HEK293T (cell line): ENCODE results near the gene CD2AP.

ENCODE experiments used
- BHLHE40 ChIP-seq: fragments of 450-650 bp; IDR thresholded peaks from 2 replicates; pipeline ENCODE4 v1.6.1; 2016; ENCODE audit warnings: mild to moderate bottlenecking, moderate library complexity, borderline replicate concordance
- FOXA1 ChIP-seq: fragments of 450-650 bp; IDR thresholded peaks from 2 replicates; pipeline ENCODE4 v1.6.1; 2016; ENCODE audit warnings: mild to moderate bottlenecking
- NFRKB ChIP-seq: fragments of 450-650 bp; IDR thresholded peaks from 2 replicates; pipeline ENCODE4 v1.6.1; 2016; ENCODE audit warnings: mild to moderate bottlenecking, moderate library complexity
- SUZ12 ChIP-seq: fragments of 450-650 bp; IDR thresholded peaks from 2 replicates; pipeline ENCODE4 v1.6.1; 2016; ENCODE audit warnings: mild to moderate bottlenecking
- TARDBP ChIP-seq: fragments of 450-650 bp; IDR thresholded peaks from 2 replicates; pipeline ENCODE4 v1.6.1; 2016

DNA sequence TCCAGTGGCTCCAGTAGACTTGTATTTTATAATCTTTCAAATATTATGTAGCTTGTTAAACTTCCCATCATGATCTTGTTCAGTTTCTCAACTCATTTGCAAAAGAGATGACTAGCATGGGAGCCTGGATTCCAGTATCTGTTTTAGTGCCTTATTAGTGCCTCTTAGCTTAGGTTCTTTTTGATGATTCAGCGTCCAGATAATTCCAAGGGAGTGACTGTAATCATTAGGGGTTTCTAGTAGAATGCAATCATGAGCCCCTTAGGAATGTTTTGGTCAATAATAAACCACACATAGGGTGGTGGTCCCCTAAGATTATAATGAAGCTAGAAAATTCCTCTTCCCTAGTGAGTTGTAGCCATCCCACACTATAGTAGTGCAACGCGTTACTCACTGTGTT, 7.0 kb downstream of the CD2AP start:
- TF ChIP-seq NFRKB (no peak), BHLHE40 (no peak), TARDBP (no peak), SUZ12 (no peak), FOXA1 (no peak)
